ENCODE measurements around the gene PGS1.

The PGS1 gene

DNA sequence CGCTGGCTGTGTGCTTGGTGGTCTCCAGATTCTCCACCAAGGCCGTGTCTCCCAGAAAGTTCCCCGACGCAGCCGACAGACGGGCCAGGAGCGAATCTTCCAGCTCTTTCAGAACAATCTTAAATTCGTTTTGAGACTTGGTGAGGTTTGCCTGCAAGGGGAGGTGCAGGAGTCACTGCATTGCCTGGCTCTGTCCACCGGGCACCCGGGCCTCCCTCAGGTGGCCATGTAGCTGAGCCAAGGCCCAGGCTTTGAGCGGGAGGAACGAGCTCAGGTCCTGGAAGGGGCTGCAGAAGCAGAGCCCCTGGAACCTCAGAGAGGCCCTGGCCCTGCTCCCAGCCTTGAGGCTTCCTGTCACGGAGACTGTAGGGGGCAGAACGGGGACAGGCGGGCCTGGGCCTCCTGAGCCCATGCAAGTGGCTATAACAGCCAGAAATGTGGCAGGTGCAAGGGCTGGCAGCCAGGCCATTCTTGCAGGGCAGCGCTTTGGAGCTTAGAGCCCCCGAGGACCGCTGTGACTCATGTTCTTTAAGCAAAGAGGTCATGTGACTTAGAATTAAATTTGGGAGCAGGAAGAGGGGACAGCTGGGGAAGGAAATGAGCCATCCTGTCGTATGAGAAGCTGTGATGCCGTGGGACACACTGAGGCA, 72.4 kb downstream of the PGS1 start:
- ChIA-PET CTCF (interaction anchor here (1.1 to 1.7 kb wide), 4 partner anchors 9 to 38 kb away, joined by 3 to 5 read pairs (median 4); no protein-coding TSS in a partner anchor), POLR2A (no interaction called here)
- no peak for DNase-seq (ENCODE audit: extremely low spot score)
- TF ChIP-seq, protein P1, sequence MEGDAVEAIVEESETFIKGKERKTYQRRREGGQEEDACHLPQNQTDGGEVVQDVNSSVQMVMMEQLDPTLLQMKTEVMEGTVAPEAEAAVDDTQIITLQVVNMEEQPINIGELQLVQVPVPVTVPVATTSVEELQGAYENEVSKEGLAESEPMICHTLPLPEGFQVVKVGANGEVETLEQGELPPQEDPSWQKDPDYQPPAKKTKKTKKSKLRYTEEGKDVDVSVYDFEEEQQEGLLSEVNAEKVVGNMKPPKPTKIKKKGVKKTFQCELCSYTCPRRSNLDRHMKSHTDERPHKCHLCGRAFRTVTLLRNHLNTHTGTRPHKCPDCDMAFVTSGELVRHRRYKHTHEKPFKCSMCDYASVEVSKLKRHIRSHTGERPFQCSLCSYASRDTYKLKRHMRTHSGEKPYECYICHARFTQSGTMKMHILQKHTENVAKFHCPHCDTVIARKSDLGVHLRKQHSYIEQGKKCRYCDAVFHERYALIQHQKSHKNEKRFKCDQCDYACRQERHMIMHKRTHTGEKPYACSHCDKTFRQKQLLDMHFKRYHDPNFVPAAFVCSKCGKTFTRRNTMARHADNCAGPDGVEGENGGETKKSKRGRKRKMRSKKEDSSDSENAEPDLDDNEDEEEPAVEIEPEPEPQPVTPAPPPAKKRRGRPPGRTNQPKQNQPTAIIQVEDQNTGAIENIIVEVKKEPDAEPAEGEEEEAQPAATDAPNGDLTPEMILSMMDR (IDR thresholded peaks at IDR 0.05; ENCODE audit: control extremely low read depth, extremely low read depth, low read depth, missing control alignments): no peak

DNA sequence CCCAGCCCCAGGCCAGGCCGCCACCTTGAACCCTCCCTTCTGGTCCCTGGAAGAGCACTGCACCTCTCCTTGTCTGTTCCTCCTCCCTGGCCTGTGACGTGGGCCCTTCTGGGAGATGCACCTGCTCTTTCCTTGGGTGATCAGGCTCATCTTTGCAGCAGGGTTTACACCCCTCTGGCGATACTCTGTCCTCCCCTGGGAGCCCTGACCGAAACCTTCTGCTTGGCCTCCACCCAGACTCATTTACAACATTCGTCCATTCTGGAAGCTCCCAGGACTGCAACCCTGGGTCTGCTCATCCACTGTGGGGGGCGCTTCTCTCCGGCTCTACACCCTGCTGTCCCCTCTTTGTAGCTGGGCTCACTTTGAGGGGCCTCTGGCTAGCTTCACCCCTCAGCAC, 73.3 kb downstream of the PGS1 start:
- POLR2A ChIA-PET: no interaction called here
- no peak for DNase-seq (ENCODE audit: extremely low spot score)
- TF ChIP-seq, protein P1 (IDR thresholded peaks at IDR 0.05; ENCODE audit: control extremely low read depth, extremely low read depth, low read depth, missing control alignments): no peak
- CTCF ChIA-PET: interaction anchor here (0.9 kb wide), 1 partner anchor 30 kb away, joined by 5 read pairs; no protein-coding TSS in a partner anchor

DNA sequence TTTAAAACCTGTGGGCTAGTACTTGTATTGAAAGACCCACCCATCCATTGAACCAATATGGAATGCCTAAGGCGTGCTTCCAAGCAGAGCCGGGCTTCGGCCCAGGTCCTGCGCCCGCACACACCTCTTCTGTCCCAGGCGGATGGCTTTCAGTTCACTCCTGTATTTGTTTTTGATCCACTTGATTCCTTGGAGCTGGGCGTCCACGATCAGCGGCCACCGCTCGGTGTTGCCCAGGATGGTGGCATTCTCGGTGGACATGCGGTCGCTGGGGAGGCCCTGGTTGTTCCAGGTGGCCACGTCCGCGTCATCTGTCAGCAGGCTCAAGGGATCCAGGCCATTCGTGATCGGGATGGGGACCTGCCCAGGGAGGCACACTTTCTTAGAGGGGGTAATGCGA, 75.9 kb downstream of the PGS1 start:
- ChIA-PET POLR2A (no interaction called here), CTCF (interaction anchor here (1.8 kb wide), 1 partner anchor 8 kb away, joined by 8 read pairs; no protein-coding TSS in a partner anchor)
- TF ChIP-seq, protein P1 (IDR thresholded peaks at IDR 0.05; ENCODE audit: control extremely low read depth, extremely low read depth, low read depth, missing control alignments): no peak
- DNase-seq (ENCODE audit: extremely low spot score): no peak

DNA sequence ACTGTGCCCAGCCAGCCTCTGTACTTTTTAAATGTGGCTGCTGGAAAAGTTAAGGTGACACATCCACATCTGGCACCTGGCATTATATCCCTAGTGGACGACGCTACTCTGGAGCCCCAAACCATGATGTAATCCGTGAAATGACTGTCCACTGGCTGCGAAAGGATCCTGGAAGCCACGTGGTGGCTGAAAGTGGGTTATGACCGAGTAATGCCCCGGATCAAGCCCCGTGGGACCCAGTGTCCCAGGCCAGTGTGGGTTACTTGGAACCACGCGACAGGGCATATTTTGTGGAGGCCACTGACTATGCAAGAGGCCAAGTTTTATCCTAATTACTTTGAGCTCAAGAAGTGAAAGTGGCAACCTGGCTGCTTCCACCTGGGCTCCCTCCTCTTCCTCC, 79.6 kb downstream of the PGS1 start:
- ChIA-PET CTCF (interaction anchor here (1.1 kb wide), 1 partner anchor 207 kb away, joined by 3 read pairs; no protein-coding TSS in a partner anchor), POLR2A (no interaction called here)
- DNase-seq (ENCODE audit: extremely low spot score): no peak
- TF ChIP-seq, protein P1 (IDR thresholded peaks at IDR 0.05; ENCODE audit: control extremely low read depth, extremely low read depth, low read depth, missing control alignments): no peak

DNA sequence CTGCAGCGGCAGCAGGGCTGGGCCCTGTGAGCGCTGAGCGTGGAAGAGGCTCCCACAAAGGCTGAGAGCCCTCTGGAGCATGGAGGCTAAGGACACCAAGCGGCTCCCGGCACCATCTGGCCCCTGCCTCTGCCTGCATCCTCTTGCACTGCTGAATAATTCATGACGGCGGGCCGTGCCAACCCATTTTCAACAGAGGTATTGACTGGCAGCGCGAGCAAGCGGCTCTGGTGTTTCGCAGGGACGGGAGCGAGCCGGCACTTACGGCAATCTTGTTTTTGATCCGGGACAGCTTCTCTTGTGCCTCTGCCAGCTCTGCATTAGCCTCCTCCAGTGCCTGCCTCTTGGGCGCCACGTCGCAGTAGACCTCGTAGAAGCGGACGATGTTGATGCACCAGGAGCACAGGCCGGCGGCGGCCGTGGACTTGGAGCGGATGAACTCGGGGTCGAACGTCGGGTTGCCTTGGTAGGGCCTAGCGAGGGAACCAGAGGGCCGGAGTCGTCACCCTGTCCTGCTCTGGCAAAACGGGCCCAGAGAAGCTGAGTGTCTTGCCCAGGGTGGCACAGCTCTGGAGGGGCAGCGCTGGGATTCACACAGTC, 80.4 kb downstream of the PGS1 start:
- TF ChIP-seq, protein P1 (IDR thresholded peaks at IDR 0.05; ENCODE audit: control extremely low read depth, extremely low read depth, low read depth, missing control alignments): no peak
- POLR2A ChIA-PET: no interaction called here
- DNase-seq (ENCODE audit: extremely low spot score): no peak
- CTCF ChIA-PET: interaction anchor here (0.8 to 1.1 kb wide), 2 partner anchors 9 to 208 kb away, joined by 3 read pairs; no protein-coding TSS in a partner anchor

DNA sequence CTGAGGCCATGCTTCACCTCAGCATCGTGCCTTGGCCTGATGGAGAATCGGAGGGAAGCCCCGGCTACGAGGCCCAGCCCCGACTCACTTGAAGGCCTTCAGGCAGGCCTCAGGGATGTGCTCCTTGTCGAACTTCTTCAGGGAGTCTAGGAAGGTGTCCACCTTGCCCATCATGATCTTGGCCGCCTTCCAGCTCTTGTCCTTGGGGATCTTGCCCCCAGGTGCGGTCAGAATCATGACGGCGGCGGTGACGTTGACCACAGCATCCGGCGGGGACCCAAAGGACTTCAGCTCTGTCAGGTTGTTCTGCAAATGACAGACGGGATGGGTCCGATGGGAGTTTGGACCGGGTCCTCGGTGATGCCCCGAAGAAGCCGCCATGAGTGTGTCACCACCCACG, 81.2 kb downstream of the PGS1 start:
- DNase-seq (ENCODE audit: extremely low spot score): no peak
- POLR2A ChIA-PET: no interaction called here
- TF ChIP-seq, protein P1 (IDR thresholded peaks at IDR 0.05; ENCODE audit: control extremely low read depth, extremely low read depth, low read depth, missing control alignments): no peak
- CTCF ChIA-PET: interaction anchor here (0.8 to 1.0 kb wide), 2 partner anchors 9 to 25 kb away, joined by 3 read pairs; no protein-coding TSS in a partner anchor
